Trophoblast cell (in vitro differentiated cells and primary cell): ENCODE measurements around the gene CLDN5.

Experiments
- DNase-seq, 2 donors: peaks; one replicate each; pipeline ENCODE4 v3.0.0-alpha.2; 2016
- H2AFZ ChIP-seq: 2 replicates; pipeline ENCODE4 v1.6.1; 2013; ENCODE audit warnings: low read length, moderate library complexity, mild to moderate bottlenecking; ENCODE audit not compliant: insufficient read depth, poor library complexity
- H2AK5ac ChIP-seq: 2 replicates; pipeline ENCODE4 v1.6.1; 2013; ENCODE audit warnings: mild to moderate bottlenecking, low read length
- H2BK120ac ChIP-seq: 2 replicates; pipeline ENCODE4 v1.6.1; 2013; ENCODE audit warnings: low read length, mild to moderate bottlenecking, moderate library complexity; ENCODE audit not compliant: insufficient read depth, poor library complexity
- H2BK12ac ChIP-seq: 2 replicates; pipeline ENCODE4 v1.6.1; 2013; ENCODE audit warnings: mild to moderate bottlenecking, low read length, moderate library complexity
- H2BK5ac ChIP-seq: 2 replicates; pipeline ENCODE4 v1.6.1; 2013; ENCODE audit warnings: low read length, low read depth, moderate library complexity, mild to moderate bottlenecking; ENCODE audit not compliant: poor library complexity
- H3K14ac ChIP-seq: 2 replicates; pipeline ENCODE4 v1.6.1; 2013; ENCODE audit warnings: mild to moderate bottlenecking, low read length
- H3K18ac ChIP-seq: 2 replicates; pipeline ENCODE4 v1.6.1; 2013; ENCODE audit warnings: mild to moderate bottlenecking, low read length
- H3K23ac ChIP-seq: 2 replicates; pipeline ENCODE4 v1.6.1; 2013; ENCODE audit warnings: low read length
- H3K27ac ChIP-seq: 2 replicates; pipeline ENCODE4 v1.5.1; 2013; ENCODE audit warnings: low read depth, mild to moderate bottlenecking, inconsistent platforms, low read length, moderate library complexity
- H3K27me3 ChIP-seq: 2 replicates; pipeline ENCODE4 v1.6.1; 2013; ENCODE audit warnings: inconsistent platforms, mild to moderate bottlenecking, low read length, moderate library complexity; ENCODE audit not compliant: insufficient read depth
- H3K36me3 ChIP-seq, 2 experiments: 1 replicate in 1 of 2; 2 replicates in 1 of 2; pipeline ENCODE4 v1.6.1; 2013; ENCODE audit warnings: low read length in 2 of 2, mild to moderate bottlenecking in 2 of 2, moderate library complexity in 1 of 2; ENCODE audit not compliant: insufficient read depth in 2 of 2, control insufficient read depth in 1 of 2
- H3K4ac ChIP-seq: 2 replicates; pipeline ENCODE4 v1.6.1; 2013; ENCODE audit warnings: low read depth, mild to moderate bottlenecking, low read length, moderate library complexity
- H3K4me1 ChIP-seq, 2 experiments: 1 replicate in 1 of 2; 2 replicates in 1 of 2; pipeline ENCODE4 v1.6.1; 2013; ENCODE audit warnings: low read length in 2 of 2, mild to moderate bottlenecking in 2 of 2, moderate library complexity in 1 of 2; ENCODE audit not compliant: insufficient read depth in 2 of 2, control insufficient read depth in 1 of 2
- H3K4me2 ChIP-seq: 2 replicates; pipeline ENCODE4 v1.6.1; 2013; ENCODE audit warnings: inconsistent platforms, mild to moderate bottlenecking, low read length, moderate library complexity
- H3K4me3 ChIP-seq: 2 replicates; pipeline ENCODE4 v1.5.1; 2013; ENCODE audit warnings: mild to moderate bottlenecking, low read depth, low read length, inconsistent platforms
- H3K79me1 ChIP-seq: one replicate; pipeline ENCODE4 v1.6.1; 2013; ENCODE audit warnings: low read length
- H3K79me2 ChIP-seq: 2 replicates; pipeline ENCODE4 v1.6.1; 2013; ENCODE audit warnings: low read length, mild to moderate bottlenecking; ENCODE audit not compliant: control insufficient read depth, insufficient read depth, poor library complexity
- H3K9ac ChIP-seq: 2 replicates; pipeline ENCODE4 v1.6.1; 2013; ENCODE audit warnings: mild to moderate bottlenecking, low read length
- H3K9me3 ChIP-seq: 2 replicates; pipeline ENCODE4 v1.6.1; 2013; ENCODE audit warnings: low read depth, mild to moderate bottlenecking, control low read depth, inconsistent platforms, low read length; ENCODE audit not compliant: insufficient read depth
- H4K12ac ChIP-seq: 2 replicates; pipeline ENCODE4 v1.6.1; 2013; ENCODE audit warnings: low read depth, mild to moderate bottlenecking, low read length, moderate library complexity
- H4K8ac ChIP-seq: 2 replicates; pipeline ENCODE4 v1.6.1; 2013; ENCODE audit warnings: low read depth, mild to moderate bottlenecking, low read length, moderate library complexity
- H4K91ac ChIP-seq: one replicate; pipeline ENCODE4 v1.6.1; 2013; ENCODE audit warnings: low read depth, mild to moderate bottlenecking, low read length, moderate library complexity
- WGBS: extraction: QIAGEN DNeasy Blood & Tissue Kit; methylation state at CpG from one replicate; pipeline ENCODE4 v1.1.7; 2013; ENCODE audit warnings: missing lambda C conversion rate; ENCODE audit not compliant: insufficient read length, insufficient coverage; ENCODE audit errors: extremely low coverage; 5-methylcytosine and 5-hydroxymethylcytosine counted together

CLDN5 gene

DNA sequence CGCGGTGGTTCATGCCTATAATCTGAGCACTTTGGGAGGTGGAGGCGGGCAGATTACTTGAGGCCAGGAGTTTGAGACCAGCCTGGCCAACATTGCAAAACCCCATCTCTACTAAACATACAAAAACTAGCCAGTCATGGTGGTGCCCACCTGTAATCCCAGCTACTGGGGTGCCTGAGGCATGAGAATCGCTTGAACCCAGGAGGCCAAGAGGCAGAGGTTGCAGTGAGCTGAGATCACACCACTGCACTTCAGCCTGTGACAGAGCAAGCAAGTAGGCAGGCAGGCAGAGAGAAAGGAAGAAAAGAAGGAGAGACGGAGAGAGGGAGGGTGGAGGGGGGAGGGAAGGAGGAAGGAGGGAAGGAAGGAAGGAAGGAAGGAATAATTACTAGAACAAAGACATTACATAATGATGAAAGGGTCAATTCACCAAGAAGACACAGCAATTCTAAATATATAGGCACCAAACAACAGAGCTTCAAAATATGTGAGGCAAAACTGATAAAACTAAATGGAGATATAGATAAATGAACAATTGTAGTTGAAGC is 13.8 kb upstream of the CLDN5 start:
- no CpG with 5 or more reads among the region's 5 CpGs for WGBS
- H2BK120ac ChIP-seq, result no peak overlapping the region

DNA sequence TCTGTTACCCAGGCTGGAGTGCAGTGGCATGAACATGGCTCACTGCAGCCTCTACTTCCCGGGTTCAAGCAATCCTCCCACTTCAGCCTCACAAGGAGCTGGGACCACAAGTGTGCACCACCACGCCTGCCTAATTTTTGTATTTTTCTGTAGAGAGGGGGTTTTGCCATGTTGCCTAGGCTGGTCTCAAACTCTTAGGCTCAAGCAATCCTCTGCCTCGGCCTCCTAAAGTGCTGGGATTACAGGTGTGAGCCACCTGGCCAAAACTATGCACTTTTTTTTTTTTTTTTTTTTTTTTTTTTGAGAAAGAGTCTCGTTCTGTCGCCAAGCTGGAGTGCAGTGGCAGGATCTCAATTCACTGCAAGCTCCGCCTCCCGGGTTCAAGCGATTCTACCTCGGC is 12.4 kb upstream of the CLDN5 start:
- no peak overlapping the region for H3K9ac ChIP-seq
- no peak overlapping the region for H3K27ac ChIP-seq
- H2AFZ ChIP-seq, result no peak overlapping the region
- H2AK5ac ChIP-seq, result no peak overlapping the region
- H3K27me3 ChIP-seq, result no peaks in the 10 kb centered on the region
- no peak overlapping the region for H3K4me2 ChIP-seq
- H3K14ac ChIP-seq, result no peak overlapping the region
- DNase-seq, result no peak
- H3K4ac ChIP-seq, result no peak overlapping the region
- H2BK120ac ChIP-seq, result no peak overlapping the region
- H3K79me1 ChIP-seq, result no peaks in the 10 kb centered on the region
- H4K8ac ChIP-seq, result no peak overlapping the region
- H2BK12ac ChIP-seq, result no peak overlapping the region
- H3K36me3 ChIP-seq, result no peaks in the 10 kb centered on the region
- H3K9me3 ChIP-seq, result no peaks in the 10 kb centered on the region
- H3K23ac ChIP-seq, result no peak overlapping the region
- no peak overlapping the region for H4K12ac ChIP-seq
- WGBS, result no CpG with 5 or more reads among the region's 9 CpGs
- H3K4me3 ChIP-seq, result no peak overlapping the region
- no peaks in the 10 kb centered on the region for H3K4me1 ChIP-seq
- no peak overlapping the region for H3K18ac ChIP-seq
- H4K91ac ChIP-seq, result no peak overlapping the region
- H3K79me2 ChIP-seq, result no peaks in the 10 kb centered on the region
- no peak overlapping the region for H2BK5ac ChIP-seq

More for the DNA sequence above, 13.8 kb upstream of the CLDN5 start:
- no peak for DNase-seq
- H3K27me3 ChIP-seq, result no peaks in the 10 kb centered on the region
- H3K23ac ChIP-seq, result no peak overlapping the region
- no peak overlapping the region for H2BK5ac ChIP-seq
- H3K4me3 ChIP-seq, result no peak overlapping the region
- no peaks in the 10 kb centered on the region for H3K9me3 ChIP-seq
- no peak overlapping the region for H4K91ac ChIP-seq
- no peak overlapping the region for H4K12ac ChIP-seq
- H4K8ac ChIP-seq, result no peak overlapping the region
- no peak overlapping the region for H3K18ac ChIP-seq
- no peaks in the 10 kb centered on the region for H3K79me2 ChIP-seq
- no peak overlapping the region for H3K27ac ChIP-seq
- no peak overlapping the region for H2AFZ ChIP-seq
- no peaks in the 10 kb centered on the region for H3K4me1 ChIP-seq
- H2BK12ac ChIP-seq, result no peak overlapping the region
- no peaks in the 10 kb centered on the region for H3K36me3 ChIP-seq
- no peak overlapping the region for H3K9ac ChIP-seq
- H3K4me2 ChIP-seq, result no peak overlapping the region
- H3K14ac ChIP-seq, result no peak overlapping the region
- no peak overlapping the region for H2AK5ac ChIP-seq
- H3K4ac ChIP-seq, result no peak overlapping the region
- H3K79me1 ChIP-seq, result no peaks in the 10 kb centered on the region

DNA sequence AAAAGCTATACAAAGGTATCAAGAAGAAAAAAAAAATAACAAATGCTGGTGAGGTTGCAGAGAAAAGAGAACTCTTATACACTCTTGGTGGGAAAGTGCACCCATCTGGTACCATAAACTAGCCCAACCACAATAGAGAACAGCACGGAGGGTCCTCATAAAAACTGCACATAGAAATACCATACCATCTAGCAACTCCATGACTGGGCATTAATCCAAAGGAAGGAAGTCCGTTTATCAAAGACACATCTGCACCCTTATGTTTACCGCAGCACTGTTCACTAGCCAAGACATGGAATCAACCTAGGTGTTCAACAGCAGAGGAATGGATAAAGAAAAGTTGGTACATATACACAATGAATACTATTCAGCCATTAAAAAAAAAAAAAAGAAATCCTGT is 10.8 kb upstream of the CLDN5 start:
- no peak overlapping the region for H3K14ac ChIP-seq
- no peak overlapping the region for H3K18ac ChIP-seq
- H3K9ac ChIP-seq, result no peak overlapping the region
- H3K4me3 ChIP-seq, result no peak overlapping the region
- H2BK120ac ChIP-seq, result no peak overlapping the region
- no peak overlapping the region for H2BK5ac ChIP-seq
- no peak for DNase-seq
- H3K9me3 ChIP-seq, result no peaks in the 10 kb centered on the region
- H3K79me2 ChIP-seq, result no peaks in the 10 kb centered on the region
- H4K91ac ChIP-seq, result no peak overlapping the region
- H3K23ac ChIP-seq, result no peak overlapping the region
- H3K79me1 ChIP-seq, result no peaks in the 10 kb centered on the region
- H3K27me3 ChIP-seq, result no peaks in the 10 kb centered on the region
- no peak overlapping the region for H3K4me2 ChIP-seq
- no peak overlapping the region for H3K27ac ChIP-seq
- no peak overlapping the region for H4K8ac ChIP-seq
- no peak overlapping the region for H4K12ac ChIP-seq
- no peak overlapping the region for H2AFZ ChIP-seq
- H2BK12ac ChIP-seq, result no peak overlapping the region
- H3K36me3 ChIP-seq, result no peaks in the 10 kb centered on the region
- H2AK5ac ChIP-seq, result no peak overlapping the region
- H3K4ac ChIP-seq, result no peak overlapping the region
- WGBS, result no CpG with 5 or more reads among the region's 3 CpGs
- no peaks in the 10 kb centered on the region for H3K4me1 ChIP-seq

DNA sequence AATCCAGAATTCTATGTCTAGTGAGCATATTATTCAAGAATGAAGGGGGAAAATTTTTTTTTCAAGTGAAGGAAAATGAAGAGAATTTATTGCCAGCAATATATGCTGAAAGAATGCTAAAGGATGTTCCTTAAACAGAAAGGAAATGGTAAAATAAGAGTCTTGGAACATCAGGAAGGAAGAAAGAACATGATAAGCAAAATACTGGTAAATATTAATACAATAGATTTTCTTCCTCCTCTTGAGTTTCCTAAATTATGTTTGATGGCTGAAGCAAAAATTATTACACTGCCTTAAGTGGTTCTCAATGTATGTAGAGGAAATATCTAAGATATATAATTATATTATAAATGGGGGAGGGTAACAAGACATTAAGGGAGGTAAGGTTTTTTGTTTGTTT is 9.6 kb upstream of the CLDN5 start:
- Histone ChIP-seq H3K4me1 (no peaks in the 10 kb centered on the region), H3K36me3 (no peaks in the 10 kb centered on the region), H4K91ac (no peak overlapping the region), H4K12ac (no peak overlapping the region), H2AFZ (no peak overlapping the region), H3K9ac (no peak overlapping the region), H3K27ac (no peak overlapping the region), H3K4ac (no peak overlapping the region), H3K9me3 (no peaks in the 10 kb centered on the region), H2BK120ac (no peak overlapping the region), H4K8ac (no peak overlapping the region), H3K23ac (no peak overlapping the region), H2BK12ac (no peak overlapping the region), H3K27me3 (no peaks in the 10 kb centered on the region), H2BK5ac (no peak overlapping the region), H3K4me3 (no peak overlapping the region), H3K4me2 (no peak overlapping the region), H2AK5ac (no peak overlapping the region), H3K14ac (no peak overlapping the region), H3K79me1 (no peaks in the 10 kb centered on the region), H3K18ac (no peak overlapping the region), H3K79me2 (no peaks in the 10 kb centered on the region)
- no peak for DNase-seq
